Esophagus mucosa (tissue), 1 donor: ENCODE data around the gene S100PBP. TPM values are rescaled to one million over a fixed set of nuclear protein-coding genes. Genes with fewer than 3 reads are reported as not detected.
A peak's percentile ranks its signal among the peaks of the same experiment; 100 is the strongest.

Source experiments
- ATAC-seq: fragments of 200-7000 bp; cut with Tn5 transposase; one replicate; pipeline ENCODE4 v1.9.1; 2020
- total RNA-seq: library from RNA; stranded (reverse); gene quantifications from one replicate; pipeline ENCODE4 v1.2.4, GENCODE V29; 2023
- donor health status: DM: yes; HTN: yes; CAD: no.

S100PBP gene
- total RNA-seq, 1 donor from 2014 or later: 16.5 TPM

GRCh38 chr1:32871364-32872191 lies 54.1 kb downstream of the S100PBP start:
- no peak for ATAC-seq

- no peak for ATAC-seq
Measured at GRCh38 chr1:32872192-32872460, 54.7 kb downstream of the S100PBP start.

- ATAC-seq: no peak
Measured at GRCh38 chr1:32873484-32873883, 56.0 kb downstream of the S100PBP start.

GRCh38 chr1:32874860-32875752 lies 57.7 kb downstream of the S100PBP start:
- ATAC-seq: no peak

GRCh38 chr1:32876341-32877210 lies 59.1 kb downstream of the S100PBP start:
- peak; percentile 55 for ATAC-seq

- no peak for ATAC-seq
Measured at GRCh38 chr1:32877211-32878110, 60.0 kb downstream of the S100PBP start.

GRCh38 chr1:32878183-32878582 lies 60.7 kb downstream of the S100PBP start:
- ATAC-seq: peak; percentile 43

- ATAC-seq: peak; percentile 4
Measured at GRCh38 chr1:32878637-32879041, 61.2 kb downstream of the S100PBP start.

GRCh38 chr1:32881291-32881690 lies 63.8 kb downstream of the S100PBP start:
- no peak for ATAC-seq

- no peak for ATAC-seq
Measured at GRCh38 chr1:32881871-32882850, 64.7 kb downstream of the S100PBP start.

GRCh38 chr1:32883338-32884031 lies 66.0 kb downstream of the S100PBP start:
- ATAC-seq: no peak

- ATAC-seq: no peak
Measured at GRCh38 chr1:32884032-32884372, 66.5 kb downstream of the S100PBP start.

- ATAC-seq: no peak
Measured at GRCh38 chr1:32884726-32885125, 67.3 kb downstream of the S100PBP start.

GRCh38 chr1:32885676-32886003 lies 68.2 kb downstream of the S100PBP start:
- no peak for ATAC-seq

- ATAC-seq: peak; percentile 73
Measured at GRCh38 chr1:32886004-32886827, 68.8 kb downstream of the S100PBP start, which contains the start of gene HPCA. TSS of gene HPCA (plus strand) at chr1:32886491. CDS start at chr1:32888899, 2,408 bp downstream.

GRCh38 chr1:32886828-32887414 lies 69.5 kb downstream of the S100PBP start:
- no peak for ATAC-seq

- no peak for ATAC-seq
Measured at GRCh38 chr1:32887623-32888022, 70.2 kb downstream of the S100PBP start.

- no peak for ATAC-seq
Measured at GRCh38 chr1:32888134-32888533, 70.7 kb downstream of the S100PBP start.
